NCI-H1105 (cell line): ENCODE measurements around the gene SLC2A4RG.

Source experiments
- DNase-seq: peaks from one replicate; lab custom pipeline; 2025; lab: John Stamatoyannopoulos, UW

Gene SLC2A4RG, protein sequence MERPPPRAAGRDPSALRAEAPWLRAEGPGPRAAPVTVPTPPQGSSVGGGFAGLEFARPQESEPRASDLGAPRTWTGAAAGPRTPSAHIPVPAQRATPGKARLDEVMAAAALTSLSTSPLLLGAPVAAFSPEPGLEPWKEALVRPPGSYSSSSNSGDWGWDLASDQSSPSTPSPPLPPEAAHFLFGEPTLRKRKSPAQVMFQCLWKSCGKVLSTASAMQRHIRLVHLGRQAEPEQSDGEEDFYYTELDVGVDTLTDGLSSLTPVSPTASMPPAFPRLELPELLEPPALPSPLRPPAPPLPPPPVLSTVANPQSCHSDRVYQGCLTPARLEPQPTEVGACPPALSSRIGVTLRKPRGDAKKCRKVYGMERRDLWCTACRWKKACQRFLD

DNA sequence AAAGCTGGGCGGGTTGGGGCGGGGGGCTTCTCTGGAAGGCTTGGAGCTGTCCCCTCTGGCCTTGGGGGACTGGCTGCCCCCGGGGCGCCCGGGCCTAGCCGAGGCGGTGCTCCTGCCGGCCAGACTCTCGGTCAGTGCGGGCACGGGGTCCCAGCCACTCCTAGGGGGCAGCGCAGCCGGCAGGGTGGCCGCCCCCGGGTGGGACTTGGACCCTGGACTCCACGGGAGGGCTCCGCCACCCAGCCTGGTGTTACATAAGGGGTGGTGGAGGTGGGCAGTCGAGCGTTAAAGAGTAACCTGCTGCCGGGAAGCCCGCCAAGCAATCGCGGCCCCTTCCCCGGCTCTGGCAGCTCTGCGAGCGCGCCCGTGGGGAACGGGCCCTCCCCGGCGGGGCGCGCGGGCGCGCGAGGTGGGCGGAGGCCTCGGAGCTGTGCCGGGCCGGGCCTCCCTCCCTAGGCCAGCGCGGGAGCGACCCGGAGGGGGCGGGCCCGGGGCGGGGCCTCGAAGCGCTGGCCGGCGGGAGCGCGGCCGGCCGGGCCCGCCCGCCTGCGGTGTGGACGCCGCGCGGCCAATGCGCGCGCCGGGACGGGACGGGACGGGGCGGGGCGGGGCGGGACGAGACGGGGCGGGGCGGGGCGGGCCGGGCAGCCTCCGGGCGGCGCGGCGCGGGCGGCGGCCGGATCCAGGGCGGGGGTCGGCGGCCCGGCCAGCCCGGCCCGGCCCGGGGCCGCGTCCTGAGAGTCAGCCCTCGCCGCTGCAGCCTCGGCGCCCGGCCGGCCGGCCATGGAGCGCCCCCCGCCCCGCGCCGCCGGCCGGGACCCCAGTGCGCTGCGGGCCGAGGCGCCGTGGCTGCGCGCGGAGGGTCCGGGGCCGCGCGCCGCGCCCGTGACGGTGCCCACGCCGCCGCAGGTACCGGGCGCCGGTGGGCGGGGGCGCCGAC, at the start of gene SLC2A4RG:
TSS of gene SLC2A4RG (plus strand) at position 647 of the 940 bp plus-strand sequence. CDS start at position 784, 137 bp downstream.
- peak; percentile 57 for DNase-seq

DNA sequence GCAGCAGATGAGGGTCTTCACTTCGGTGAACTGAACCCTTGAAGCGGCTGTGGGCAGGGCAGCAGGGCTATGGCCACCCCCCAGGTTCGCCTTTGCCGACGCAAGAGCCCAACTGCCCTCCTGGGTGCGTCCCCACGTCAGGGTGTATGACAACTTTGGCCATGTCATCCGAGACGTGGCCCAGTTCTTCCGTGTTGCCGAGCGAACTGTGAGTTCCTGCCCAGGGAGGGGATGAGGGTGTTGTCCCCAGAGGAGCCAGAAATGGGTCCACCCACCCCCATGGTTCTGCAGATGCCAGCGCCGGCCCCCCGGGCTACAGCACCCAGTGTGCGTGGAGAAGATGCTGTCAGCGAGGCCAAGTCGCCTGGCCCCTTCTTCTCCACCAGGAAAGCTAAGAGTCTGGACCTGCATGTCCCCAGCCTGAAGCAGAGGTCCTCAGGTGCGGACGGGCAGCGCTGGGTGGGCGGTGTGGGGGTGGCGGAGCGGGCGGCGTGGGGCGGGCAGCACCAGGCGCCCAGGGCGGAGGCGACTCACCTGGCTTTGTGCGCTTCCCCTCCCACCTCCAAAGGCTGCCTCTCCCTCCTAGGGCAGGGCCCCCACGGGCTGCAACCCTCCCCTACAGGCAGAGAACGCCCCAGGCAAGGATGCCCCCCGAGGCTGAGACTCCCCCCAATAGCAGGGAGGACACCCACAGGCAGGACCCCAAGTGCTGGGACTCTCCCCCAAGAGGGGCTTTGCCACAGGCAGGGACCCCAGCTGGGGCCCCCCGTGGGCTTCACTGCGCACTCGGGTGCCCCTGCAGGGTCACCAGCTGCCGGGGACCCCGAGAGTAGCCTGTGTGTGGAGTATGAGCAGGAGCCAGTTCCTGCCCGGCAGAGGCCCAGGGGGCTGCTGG, 49.3 kb upstream of the SLC2A4RG start:
- DNase-seq: no peak

DNA sequence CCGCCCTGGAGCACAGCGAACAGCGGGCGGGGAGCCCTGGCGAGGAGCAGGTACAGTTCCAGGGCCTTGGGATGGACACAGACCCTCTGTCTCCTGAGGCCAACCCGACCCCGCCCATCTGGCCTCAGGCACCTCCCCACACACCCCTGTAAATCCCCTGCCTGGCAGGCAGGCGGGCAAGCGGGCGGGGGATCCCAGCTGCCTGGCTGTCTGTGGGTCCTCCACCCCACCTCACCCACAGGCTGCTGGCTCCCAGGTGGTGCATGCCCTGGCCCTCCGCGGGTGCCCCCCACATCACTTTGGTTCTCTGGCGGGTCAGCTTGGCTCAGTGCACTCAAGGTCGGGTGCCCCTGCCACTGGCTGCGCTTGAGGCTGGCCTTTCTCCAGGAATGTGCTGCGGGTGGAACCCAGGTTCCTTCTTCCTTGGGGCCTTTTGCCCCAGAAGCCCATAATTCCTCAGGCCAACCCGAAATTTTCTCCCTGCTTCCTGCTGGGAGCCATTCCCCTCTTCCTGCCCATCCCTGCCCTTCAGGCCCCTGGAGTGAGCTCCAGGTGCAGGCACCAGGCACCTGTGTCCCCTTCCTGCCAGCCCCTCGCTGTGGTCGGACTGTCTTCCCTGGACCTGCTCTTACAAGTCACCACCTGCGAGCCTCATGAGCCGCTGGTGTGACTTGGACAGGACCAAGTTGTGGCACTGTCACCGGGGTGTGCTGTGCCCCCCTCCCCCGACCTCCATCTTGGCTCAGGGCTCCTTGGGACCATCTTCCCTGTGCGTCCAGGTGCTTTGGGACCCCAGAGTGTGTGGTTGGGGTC, 48.5 kb upstream of the SLC2A4RG start:
- DNase-seq: no peak

DNA sequence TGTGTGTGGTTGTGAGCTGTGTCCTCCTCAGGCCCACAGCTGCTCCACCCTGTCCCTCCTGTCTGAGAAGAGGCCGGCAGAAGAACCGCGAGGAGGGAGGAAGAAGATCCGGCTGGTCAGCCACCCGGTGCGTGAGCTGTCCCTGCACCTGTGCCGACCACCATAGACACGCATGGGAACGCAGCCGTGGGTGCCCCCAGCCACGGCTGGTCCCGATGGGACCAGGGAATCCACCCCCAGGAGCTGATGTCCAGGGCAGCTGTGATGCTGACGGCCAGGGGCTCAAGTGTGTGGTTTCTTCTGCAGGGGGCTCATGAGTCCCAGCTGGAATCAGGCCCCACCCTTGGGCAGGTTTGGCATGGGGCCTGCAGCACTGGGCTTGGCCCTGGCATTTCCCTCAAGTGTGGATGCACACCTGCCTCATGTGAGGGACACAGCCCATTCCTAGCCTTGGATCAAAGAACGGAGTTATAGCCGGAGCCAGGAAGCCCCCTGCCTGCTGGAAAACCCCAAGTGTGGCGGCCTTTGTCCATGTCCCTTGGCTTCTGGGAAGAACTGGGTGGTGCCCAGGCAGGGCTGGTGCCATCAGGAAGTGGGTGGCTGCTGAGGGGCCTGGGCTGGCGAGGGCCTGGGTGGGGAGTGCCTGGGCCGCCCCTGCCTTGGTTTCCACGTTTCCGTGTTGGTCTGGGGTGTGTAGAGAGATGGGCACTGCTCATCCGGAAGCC, 47.7 kb upstream of the SLC2A4RG start:
- no peak for DNase-seq

GRCh38 chr20:63692436-63693082, 47.0 kb upstream of the SLC2A4RG start:
- DNase-seq: no peak

DNA sequence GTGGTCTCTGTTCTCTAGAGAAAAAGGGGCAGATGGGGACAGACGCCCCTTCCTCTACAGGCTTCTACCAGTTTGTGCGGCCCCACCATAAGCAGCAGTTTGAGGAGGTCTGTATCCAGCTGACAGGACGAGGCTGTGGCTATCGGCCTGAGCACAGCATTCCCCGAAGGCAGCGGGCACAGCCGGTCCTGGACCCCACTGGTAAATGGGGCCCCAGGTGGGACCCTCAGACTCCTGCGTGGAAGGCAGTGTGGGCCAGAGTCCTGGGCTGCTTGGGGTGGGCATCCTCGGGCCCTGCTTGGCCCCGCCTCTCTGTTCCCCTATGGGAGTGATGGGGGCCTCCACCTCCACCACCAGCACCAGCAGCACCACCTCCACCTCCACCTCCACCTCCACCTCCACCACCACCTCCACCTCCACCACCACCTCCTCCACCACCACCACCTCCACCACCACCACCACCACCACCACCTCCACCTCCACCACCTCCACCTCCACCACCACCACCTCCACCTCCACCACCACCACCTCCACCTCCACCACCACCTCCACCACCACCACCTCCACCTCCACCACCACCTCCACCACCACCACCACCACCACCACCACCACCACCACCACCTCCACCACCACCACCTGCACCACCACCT, 46.4 kb upstream of the SLC2A4RG start:
- no peak for DNase-seq

DNA sequence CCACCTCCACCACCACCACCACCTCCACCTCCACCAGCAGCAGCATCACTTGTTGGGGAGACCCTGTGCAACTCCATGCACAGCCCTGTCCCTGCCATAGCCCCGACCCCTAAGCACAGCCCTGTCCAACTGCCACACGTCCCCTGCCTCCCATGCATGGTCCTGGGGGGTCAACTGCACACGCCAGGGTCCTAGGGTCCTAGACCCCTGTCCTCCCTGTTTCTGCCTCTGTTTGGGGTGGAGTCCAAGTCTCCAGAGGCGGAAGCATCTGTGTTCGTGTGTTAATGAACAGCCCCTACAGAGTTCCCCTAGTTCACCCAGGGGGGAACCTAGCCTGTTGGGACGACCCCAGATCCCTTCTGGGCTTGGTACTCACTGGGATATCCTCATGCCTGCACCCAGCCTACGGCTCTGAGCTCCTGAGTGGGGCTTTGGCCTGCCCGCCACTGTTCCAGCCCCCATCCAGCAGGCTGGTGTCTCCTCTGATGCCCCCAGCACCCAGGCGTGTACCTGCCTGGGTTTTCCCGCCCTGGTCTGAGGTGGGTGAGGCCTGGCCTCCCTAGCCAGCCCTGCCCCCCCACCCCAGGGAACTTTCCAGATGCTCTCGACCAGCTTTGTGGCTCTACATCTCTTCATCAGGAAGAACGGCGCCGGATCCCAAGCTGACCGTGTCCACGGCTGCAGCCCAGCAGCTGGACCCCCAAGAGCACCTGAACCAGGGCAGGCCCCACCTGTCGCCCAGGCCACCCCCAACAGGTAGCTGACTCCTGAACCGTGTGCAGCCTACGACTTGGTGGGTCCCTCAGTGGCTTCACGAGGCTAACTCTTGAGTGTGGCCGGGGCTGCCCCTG, 45.6 kb upstream of the SLC2A4RG start:
- DNase-seq: no peak

DNA sequence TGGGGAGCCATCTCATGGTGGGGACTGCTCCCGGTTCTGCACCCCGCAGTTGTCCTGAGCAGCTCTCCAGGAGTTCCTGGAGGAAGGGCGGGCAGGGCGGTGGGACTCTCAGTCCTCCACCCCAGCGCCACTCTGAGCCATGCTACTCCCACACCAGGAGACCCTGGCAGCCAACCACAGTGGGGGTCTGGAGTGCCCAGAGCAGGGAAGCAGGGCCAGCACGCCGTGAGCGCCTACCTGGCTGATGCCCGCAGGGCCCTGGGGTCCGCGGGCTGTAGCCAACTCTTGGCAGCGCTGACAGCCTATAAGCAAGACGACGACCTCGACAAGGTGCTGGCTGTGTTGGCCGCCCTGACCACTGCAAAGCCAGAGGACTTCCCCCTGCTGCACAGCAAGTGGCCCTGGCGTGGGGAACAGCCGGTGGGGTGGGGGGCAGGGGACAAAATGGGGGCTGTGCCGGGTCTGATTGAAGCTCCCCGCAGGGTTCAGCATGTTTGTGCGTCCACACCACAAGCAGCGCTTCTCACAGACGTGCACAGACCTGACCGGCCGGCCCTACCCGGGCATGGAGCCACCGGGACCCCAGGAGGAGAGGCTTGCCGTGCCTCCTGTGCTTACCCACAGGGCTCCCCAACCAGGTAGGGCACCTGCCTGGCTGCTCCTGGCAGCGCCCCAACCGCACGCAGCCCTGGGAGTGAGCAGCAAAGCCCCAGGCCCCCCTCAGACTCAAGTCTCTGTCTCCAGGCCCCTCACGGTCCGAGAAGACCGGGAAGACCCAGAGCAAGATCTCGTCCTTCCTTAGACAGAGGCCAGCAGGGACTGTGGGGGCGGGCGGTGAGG, 44.8 kb upstream of the SLC2A4RG start:
- DNase-seq: no peak

DNA sequence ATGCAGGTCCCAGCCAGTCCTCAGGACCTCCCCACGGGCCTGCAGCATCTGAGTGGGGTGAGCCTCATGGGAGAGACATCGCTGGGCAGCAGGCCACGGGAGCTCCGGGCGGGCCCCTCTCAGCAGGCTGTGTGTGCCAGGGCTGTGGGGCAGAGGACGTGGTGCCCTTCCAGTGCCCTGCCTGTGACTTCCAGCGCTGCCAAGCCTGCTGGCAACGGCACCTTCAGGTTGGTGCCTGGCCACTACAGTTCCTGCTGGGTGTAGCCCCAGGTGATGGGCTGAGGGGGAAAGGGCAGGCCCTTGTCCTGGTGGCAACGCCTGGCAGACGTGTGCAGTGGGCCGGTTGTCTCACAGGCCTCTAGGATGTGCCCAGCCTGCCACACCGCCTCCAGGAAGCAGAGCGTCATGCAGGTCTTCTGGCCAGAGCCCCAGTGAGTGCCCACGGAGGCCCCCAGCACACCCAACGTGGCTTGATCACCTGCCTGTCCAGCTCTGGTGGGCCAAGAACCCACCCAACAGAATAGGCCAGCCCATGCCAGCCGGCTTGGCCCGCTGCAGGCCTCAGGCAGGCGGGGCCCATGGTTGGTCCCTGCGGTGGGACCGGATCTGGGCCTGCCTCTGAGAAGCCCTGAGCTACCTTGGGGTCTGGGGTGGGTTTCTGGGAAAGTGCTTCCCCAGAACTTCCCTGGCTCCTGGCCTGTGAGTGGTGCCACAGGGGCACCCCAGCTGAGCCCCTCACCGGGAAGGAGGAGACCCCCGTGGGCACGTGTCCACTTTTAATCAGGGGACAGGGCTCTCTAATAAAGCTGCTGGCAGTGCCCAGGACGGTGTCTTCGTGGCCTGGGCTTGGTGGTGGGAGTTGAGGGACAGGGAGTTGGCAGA, 43.9 kb upstream of the SLC2A4RG start:
- DNase-seq: no peak

- no peak for DNase-seq
Observed at GRCh38 chr20:63696306-63696627, 43.3 kb upstream of the SLC2A4RG start.

- no peak for DNase-seq
Observed at GRCh38 chr20:63696628-63697356, 42.8 kb upstream of the SLC2A4RG start, which contains the start of gene TNFRSF6B. Gene TNFRSF6B, plus strand, starts transcription at chr20:63696652. Its CDS starts 116 bp downstream, at chr20:63696768.

GRCh38 chr20:63697357-63697867, 42.2 kb upstream of the SLC2A4RG start:
- DNase-seq: no peak

DNA sequence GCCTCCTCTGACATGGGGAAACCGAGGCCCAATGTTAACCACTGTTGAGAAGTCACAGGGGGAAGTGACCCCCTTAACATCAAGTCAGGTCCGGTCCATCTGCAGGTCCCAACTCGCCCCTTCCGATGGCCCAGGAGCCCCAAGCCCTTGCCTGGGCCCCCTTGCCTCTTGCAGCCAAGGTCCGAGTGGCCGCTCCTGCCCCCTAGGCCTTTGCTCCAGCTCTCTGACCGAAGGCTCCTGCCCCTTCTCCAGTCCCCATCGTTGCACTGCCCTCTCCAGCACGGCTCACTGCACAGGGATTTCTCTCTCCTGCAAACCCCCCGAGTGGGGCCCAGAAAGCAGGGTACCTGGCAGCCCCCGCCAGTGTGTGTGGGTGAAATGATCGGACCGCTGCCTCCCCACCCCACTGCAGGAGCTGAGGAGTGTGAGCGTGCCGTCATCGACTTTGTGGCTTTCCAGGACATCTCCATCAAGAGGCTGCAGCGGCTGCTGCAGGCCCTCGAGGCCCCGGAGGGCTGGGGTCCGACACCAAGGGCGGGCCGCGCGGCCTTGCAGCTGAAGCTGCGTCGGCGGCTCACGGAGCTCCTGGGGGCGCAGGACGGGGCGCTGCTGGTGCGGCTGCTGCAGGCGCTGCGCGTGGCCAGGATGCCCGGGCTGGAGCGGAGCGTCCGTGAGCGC, 41.6 kb upstream of the SLC2A4RG start:
- no peak for DNase-seq

DNA sequence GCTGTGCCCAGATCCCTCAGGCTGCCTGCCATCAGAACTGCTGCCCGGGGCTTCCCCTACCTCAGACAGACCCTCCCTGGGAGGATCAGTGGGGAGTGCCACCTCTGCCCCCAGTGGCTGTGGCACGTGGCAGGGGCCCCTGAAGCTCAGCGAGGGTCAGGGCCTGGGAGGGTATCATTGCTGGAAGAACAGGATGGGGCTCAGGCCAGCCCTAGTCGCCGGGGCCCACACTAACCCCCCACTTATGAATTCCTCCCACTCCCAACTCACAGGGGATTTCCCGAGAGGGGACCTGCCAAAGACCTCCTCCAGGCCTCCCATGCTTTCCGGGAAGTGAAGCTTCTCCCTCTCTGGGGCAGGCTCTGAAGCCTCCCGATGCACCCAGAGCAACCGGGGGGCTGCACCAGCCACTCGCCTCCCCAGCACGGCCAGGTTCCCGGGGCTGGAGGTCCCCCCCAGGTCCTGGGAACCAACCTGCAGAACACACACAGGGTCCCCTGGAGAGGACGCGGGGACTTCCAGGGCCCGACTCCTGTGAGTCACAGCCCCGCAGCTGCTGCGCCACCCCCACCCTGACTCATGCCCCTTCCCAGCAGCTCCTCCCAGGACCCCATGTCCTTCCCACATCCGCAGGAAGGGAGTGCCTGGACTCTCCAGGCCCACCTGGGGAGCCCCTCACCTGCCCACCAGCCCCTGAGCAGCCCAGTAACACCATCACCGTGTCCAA, 40.7 kb upstream of the SLC2A4RG start:
- no peak for DNase-seq
